Activated CD8-positive, alpha-beta T cell treated with anti-CD3 and anti-CD28 coated beads for 36 hours (primary cell): Measurements from ENCODE around the gene NKD1. TPM values are rescaled to one million over a fixed set of nuclear protein-coding genes. Genes with fewer than 3 reads are reported as not detected.

Experiments
- ATAC-seq: fragments of 200-7000 bp; cut with Tn5 transposase; one replicate; pipeline ENCODE4 v1.10.0; 2021; ENCODE audit warnings: mild to moderate bottlenecking, moderate library complexity
- CTCF ChIA-PET: fragments of 350-600 bp; sonication (Branson Sonifier 250); formaldehyde crosslinking; loops from one replicate; lab custom pipeline; 2021; ENCODE audit warnings: antibody characterized with exemption; lab: Charles Lee
- POLR2A ChIA-PET: fragments of 350-600 bp; sonication (Branson Sonifier 250); formaldehyde crosslinking; loops from one replicate; lab custom pipeline; 2021; ENCODE audit warnings: antibody characterized with exemption; lab: Charles Lee
- DNase-seq: peaks from one replicate; pipeline ENCODE4 v3.0.0-alpha.2; 2020
- H3K27ac Mint-ChIP-seq: one replicate; pipeline ENCODE4 v1.8.0; 2021; ENCODE audit warnings: mild to moderate bottlenecking, mixed read lengths
- H3K27me3 Mint-ChIP-seq: one replicate; pipeline ENCODE4 v1.8.0; 2021; ENCODE audit warnings: mixed read lengths
- H3K36me3 Mint-ChIP-seq: one replicate; pipeline ENCODE4 v1.8.0; 2021; ENCODE audit warnings: low read depth, mixed read lengths
- H3K4me1 Mint-ChIP-seq: one replicate; pipeline ENCODE4 v1.8.0; 2021; ENCODE audit warnings: low read depth, mixed read lengths
- H3K4me3 Mint-ChIP-seq: one replicate; pipeline ENCODE4 v1.8.0; 2021; ENCODE audit warnings: mild to moderate bottlenecking, moderate library complexity, mixed read lengths
- H3K9me3 Mint-ChIP-seq: one replicate; pipeline ENCODE4 v1.8.0; 2021; ENCODE audit warnings: mixed read lengths
- CTCF ChIP-seq: fragments of 200-600 bp; IDR thresholded peaks from one replicate; pipeline ENCODE4 v1.8.0; 2022; ENCODE audit warnings: antibody characterized with exemption, mild to moderate bottlenecking
- intact Hi-C: fragments of 100-400 bp; cut with micrococcal nuclease; formaldehyde crosslinking; loops from one replicate; pipeline ENCODE4 v1.10.0; 2022
- total RNA-seq, 2 experiments: library from RNA; stranded (reverse); gene quantifications; one replicate each; pipeline ENCODE4 v1.2.3, GENCODE V29; 2021

Gene NKD1
- total RNA-seq, 2 experiments from 2014 or later: 1.9 to 3.6 TPM

GRCh38 chr16:50515218-50515617, 33.0 kb upstream of the NKD1 start:
- ATAC-seq: no peak
- Mint-ChIP-seq H3K27me3 (no peaks in the 10 kb centered on the region), H3K4me3 (no peak overlapping the region), H3K4me1 (no peaks in the 10 kb centered on the region), H3K27ac (no peak overlapping the region), H3K36me3 (peaks cover 5% of the 10 kb centered on the region), H3K9me3 (peaks cover 14% of the 10 kb centered on the region)
- no peak for DNase-seq
- ChIA-PET POLR2A (no interaction called here), CTCF (no interaction called here)
- no peak for TF ChIP-seq CTCF
- intact Hi-C loops: no loop called here

- no peaks in the 10 kb centered on the region for H3K4me1 Mint-ChIP-seq
- H3K36me3 Mint-ChIP-seq: peaks cover 5% of the 10 kb centered on the region
- intact Hi-C loops: no loop called here
Measured at GRCh38 chr16:50516401-50516800, 31.8 kb upstream of the NKD1 start.

GRCh38 chr16:50516890-50517289, 31.3 kb upstream of the NKD1 start:
- Mint-ChIP-seq H3K27ac (no peak overlapping the region), H3K4me3 (no peak overlapping the region), H3K9me3 (peaks cover 14% of the 10 kb centered on the region), H3K36me3 (peaks cover 5% of the 10 kb centered on the region), H3K27me3 (no peaks in the 10 kb centered on the region), H3K4me1 (no peaks in the 10 kb centered on the region)
- DNase-seq: no peak
- ChIA-PET CTCF (interaction anchor here (0.7 to 1.8 kb wide), 5 partner anchors 10 to 296 kb away, joined by 3 to 6 read pairs (median 3); no protein-coding TSS in a partner anchor), POLR2A (no interaction called here)
- intact Hi-C loops: no loop called here
- ATAC-seq: no peak
- TF ChIP-seq CTCF: no peak

More at GRCh38 chr16:50516401-50516800, 31.8 kb upstream of the NKD1 start:
- Mint-ChIP-seq H3K4me3 (no peak overlapping the region), H3K9me3 (peaks cover 14% of the 10 kb centered on the region), H3K27ac (no peak overlapping the region), H3K27me3 (no peaks in the 10 kb centered on the region)
- DNase-seq: no peak
- ChIA-PET POLR2A (no interaction called here), CTCF (interaction anchor here (0.7 to 1.8 kb wide), 4 partner anchors 9 to 290 kb away, joined by 3 to 6 read pairs (median 3); no protein-coding TSS in a partner anchor)
- TF ChIP-seq CTCF: no peak
- ATAC-seq: no peak

GRCh38 chr16:50517450-50518252, 30.5 kb upstream of the NKD1 start:
- ChIA-PET CTCF (interaction anchor here (1.0 to 1.8 kb wide), 2 partner anchors 11 to 295 kb away, joined by 3 to 6 read pairs; no protein-coding TSS in a partner anchor), POLR2A (no interaction called here)
- intact Hi-C loops: no loop called here
- Mint-ChIP-seq H3K4me3 (no peak overlapping the region), H3K9me3 (peaks cover 14% of the 10 kb centered on the region), H3K27me3 (peaks cover 2% of the 10 kb centered on the region), H3K4me1 (no peaks in the 10 kb centered on the region), H3K36me3 (peaks cover 5% of the 10 kb centered on the region), H3K27ac (no peak overlapping the region)
- TF ChIP-seq CTCF: no peak
- DNase-seq (no peak), ATAC-seq (no peak)

GRCh38 chr16:50519001-50519400, 29.2 kb upstream of the NKD1 start:
- Mint-ChIP-seq H3K27me3 (peaks cover 5% of the 10 kb centered on the region), H3K4me1 (no peaks in the 10 kb centered on the region), H3K9me3 (peaks cover 14% of the 10 kb centered on the region), H3K4me3 (no peak overlapping the region), H3K36me3 (peaks cover 5% of the 10 kb centered on the region), H3K27ac (no peak overlapping the region)
- ChIA-PET CTCF (no interaction called here), POLR2A (interaction anchor here (1.3 kb wide), 1 partner anchor 54 kb away, joined by 3 read pairs; no protein-coding TSS in a partner anchor)
- ATAC-seq (no peak), DNase-seq (no peak)
- intact Hi-C loops: no loop called here
- TF ChIP-seq CTCF: no peak
